Fibroblast of villous mesenchyme (primary cell): ENCODE results near the gene PRPF6. TPM values are rescaled to one million over a fixed set of nuclear protein-coding genes. Genes with fewer than 3 reads are reported as not detected.

Source experiments
- DNase-seq: peaks from one replicate; pipeline ENCODE4 v3.0.0-alpha.2; 2010; ENCODE audit warnings: low read depth
- H3K4me3 ChIP-seq: 2 replicates; pipeline ENCODE4 v1.5.1; 2011; ENCODE audit warnings: low read depth, mild to moderate bottlenecking, low read length
- total RNA-seq: library from RNA; depleted of rRNA; stranded (reverse); fragments of >200 nt; gene quantifications from 2 replicates; pipeline ENCODE4 v1.2.3, GENCODE V29; 2012
- TF ChIP-seq, protein P1 (sequence below): IDR thresholded peaks from 2 replicates; pipeline ENCODE4 v1.5.1; 2012; ENCODE audit warnings: low read depth, mild to moderate bottlenecking, low read length; ENCODE audit not compliant: insufficient read depth

Gene PRPF6
- total RNA-seq, 1 donor, result 52.7 TPM

GRCh38 chr20:63947638-63948456, 33.1 kb upstream of the PRPF6 start:
- TF ChIP-seq, protein P1, sequence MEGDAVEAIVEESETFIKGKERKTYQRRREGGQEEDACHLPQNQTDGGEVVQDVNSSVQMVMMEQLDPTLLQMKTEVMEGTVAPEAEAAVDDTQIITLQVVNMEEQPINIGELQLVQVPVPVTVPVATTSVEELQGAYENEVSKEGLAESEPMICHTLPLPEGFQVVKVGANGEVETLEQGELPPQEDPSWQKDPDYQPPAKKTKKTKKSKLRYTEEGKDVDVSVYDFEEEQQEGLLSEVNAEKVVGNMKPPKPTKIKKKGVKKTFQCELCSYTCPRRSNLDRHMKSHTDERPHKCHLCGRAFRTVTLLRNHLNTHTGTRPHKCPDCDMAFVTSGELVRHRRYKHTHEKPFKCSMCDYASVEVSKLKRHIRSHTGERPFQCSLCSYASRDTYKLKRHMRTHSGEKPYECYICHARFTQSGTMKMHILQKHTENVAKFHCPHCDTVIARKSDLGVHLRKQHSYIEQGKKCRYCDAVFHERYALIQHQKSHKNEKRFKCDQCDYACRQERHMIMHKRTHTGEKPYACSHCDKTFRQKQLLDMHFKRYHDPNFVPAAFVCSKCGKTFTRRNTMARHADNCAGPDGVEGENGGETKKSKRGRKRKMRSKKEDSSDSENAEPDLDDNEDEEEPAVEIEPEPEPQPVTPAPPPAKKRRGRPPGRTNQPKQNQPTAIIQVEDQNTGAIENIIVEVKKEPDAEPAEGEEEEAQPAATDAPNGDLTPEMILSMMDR, result no peak
- no peak for DNase-seq
- no peak overlapping the region for H3K4me3 ChIP-seq

DNA sequence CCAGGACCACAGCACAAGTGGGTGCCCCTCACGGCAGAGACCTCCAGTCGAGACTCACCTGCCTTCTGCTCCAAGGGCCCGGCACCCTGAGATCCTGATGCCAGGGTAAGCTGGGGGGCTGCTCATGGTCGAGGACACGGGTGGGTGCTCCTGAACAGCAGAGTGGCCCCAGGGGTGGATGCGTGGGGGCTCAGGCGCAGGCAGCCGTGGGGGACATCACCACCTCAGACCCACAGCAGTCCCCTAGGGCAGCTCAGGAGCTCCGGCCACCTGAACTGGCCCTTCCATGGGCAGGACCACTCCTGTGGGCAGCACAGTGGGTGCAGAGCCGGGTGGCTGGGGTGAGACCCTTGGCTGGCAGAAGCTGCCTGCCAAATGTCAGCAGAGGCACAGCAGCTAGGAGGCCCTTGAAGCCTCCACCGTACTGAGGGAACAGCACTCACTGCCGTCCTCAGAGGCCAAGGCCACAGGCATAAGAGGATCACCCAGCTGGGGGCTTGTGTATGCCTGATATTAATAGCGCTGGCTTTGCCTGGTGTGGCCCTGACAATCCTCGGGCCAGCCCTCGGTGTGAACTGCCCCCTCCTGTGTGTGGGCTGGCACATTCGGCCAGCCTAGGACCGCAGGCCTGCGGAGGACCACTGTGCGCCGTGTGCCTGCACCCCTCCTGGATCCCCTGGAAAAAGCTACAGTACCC, 30.1 kb upstream of the PRPF6 start:
- H3K4me3 ChIP-seq, result no peak overlapping the region
- TF ChIP-seq, protein P1, result no peak
- DNase-seq, result no peak

DNA sequence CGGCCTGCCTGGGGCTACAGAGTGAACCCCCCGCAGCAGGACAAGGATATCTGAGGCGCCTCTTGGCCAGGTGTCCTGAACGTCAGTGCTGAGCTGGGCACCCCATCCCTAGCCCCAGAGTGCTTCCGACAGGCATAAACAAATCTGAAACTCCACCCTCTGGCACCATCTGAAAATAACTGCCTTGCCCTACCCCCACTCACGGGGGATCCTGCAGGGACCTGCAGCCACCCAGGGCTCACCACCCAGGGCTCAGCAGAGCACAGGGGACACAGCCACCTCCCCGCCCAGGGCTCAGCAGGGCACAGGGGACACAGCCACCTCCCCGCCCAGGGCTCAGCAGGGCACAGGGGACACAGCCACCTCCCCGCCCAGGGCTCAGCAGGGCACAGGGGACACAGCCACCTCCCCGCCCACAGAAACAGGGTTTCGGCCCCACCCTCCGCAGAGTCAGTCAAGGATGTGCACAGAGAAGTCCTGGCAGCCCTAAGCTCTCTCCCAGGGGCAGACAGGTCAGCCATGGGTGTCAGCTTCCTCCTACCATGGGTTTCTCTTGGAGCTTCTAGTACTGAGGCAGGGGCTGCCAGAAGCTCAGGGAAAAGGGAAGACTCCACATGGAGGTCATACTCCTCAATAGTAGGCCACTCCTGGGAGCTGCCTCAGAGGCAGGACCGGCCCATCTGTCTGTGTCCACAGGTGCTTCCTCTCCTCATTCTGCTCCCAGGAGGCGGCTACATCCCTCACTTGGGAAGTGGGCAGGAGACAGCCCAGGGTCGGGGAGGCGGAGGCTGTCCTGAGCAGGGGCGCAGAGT, 29.3 kb upstream of the PRPF6 start:
- H3K4me3 ChIP-seq, result no peak overlapping the region
- DNase-seq, result no peak
- TF ChIP-seq, protein P1, result no peak

DNA sequence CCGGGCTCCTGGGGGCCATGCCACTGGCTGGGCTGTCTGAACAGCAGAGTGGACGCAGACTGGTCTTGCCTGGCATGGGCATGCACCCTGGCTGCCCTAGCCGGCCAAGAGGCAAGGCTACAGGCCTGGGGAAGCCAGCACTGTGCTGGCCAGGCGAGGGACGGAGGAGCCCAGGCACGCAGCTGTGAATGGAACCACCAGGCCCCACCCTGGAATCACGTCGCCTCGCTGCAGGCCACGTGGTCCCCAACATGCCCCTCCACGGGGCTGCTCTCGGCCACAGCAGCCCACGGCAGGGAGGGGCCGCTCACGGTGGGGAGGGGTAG, 28.8 kb upstream of the PRPF6 start:
- TF ChIP-seq, protein P1, result no peak
- no peak overlapping the region for H3K4me3 ChIP-seq
- DNase-seq, result no peak

DNA sequence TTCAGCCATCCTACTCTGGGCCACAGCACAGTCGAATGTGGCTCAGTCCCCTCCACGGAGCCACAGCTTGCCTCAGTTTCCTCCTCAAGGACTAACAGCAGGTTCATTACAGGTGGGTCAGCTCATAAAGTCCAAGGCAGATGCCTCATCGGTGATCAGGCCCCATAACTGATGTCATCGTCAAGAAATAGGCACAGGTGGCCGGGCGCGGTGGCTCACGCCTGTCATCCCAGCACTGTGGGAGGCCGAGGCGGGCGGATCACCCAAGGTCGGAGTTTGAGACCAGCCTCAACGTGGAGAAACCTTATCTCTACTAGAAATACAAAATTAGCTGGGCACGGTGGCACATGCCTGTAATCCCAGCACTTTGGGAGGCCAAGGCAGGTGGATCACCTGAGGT, 28.2 kb upstream of the PRPF6 start:
- no peak overlapping the region for H3K4me3 ChIP-seq
- TF ChIP-seq, protein P1, result no peak
- no peak for DNase-seq

GRCh38 chr20:63953764-63954429, 27.0 kb upstream of the PRPF6 start:
- H3K4me3 ChIP-seq, result no peak overlapping the region
- DNase-seq, result no peak
- TF ChIP-seq, protein P1, result no peak
